HCT116 (cell line): ENCODE measurements around the gene DNAAF6. TPM values are rescaled to one million over a fixed set of nuclear protein-coding genes. Genes with fewer than 3 reads are reported as not detected.

Source experiments
- ATAC-seq: fragments of 200-7000 bp; cut with Tn5 transposase; 2 replicates; pipeline ENCODE4 v1.9.1; 2020; ENCODE audit warnings: mild to moderate bottlenecking, moderate library complexity
- BruUV-seq: library from RNA; stranded (reverse); fragments of 400-500 nt; replicated peaks from 2 replicates; lab custom pipeline; 2021; lab: Mats Ljungman, UMichigan
- CTCF ChIA-PET: fragments of 300-600 bp; sonication (Branson Sonifier 250); formaldehyde crosslinking; loops from one replicate; lab custom pipeline; 2021; ENCODE audit warnings: antibody characterized with exemption; lab: Charles Lee
- POLR2A ChIA-PET: fragments of 300-600, 350-600 bp; sonication (Branson Sonifier 250); formaldehyde crosslinking; loops from one replicate; lab custom pipeline; 2021; ENCODE audit warnings: antibody characterized with exemption; lab: Charles Lee
- RAD21 ChIA-PET, 2 experiments: fragments of 300-600 bp; sonication (Branson Sonifier 250); formaldehyde crosslinking; loops; one replicate each; lab custom pipeline; 2023; ENCODE audit warnings: low total read pairs in 2 of 2; ENCODE audit not compliant: uncharacterized antibody in 2 of 2, unreplicated experiment in 2 of 2, low non-redundant PET in 1 of 2; lab: Charles Lee
- DNase-seq: peaks from one replicate; pipeline ENCODE4 v3.0.0-alpha.2; 2010; ENCODE audit warnings: low read depth, low spot score
- H2AFZ ChIP-seq: fragments of 200-600 bp; shearing (Covaris generic), sonication (generic); 2 replicates; pipeline ENCODE4 v1.6.1; 2017; ENCODE audit warnings: low read depth, mixed run types, mixed read lengths, antibody characterized with exemption, low read length; ENCODE audit not compliant: poor library complexity, severe bottlenecking
- H3K27ac ChIP-seq: 2 replicates; pipeline ENCODE4 v1.5.1; 2012; ENCODE audit warnings: low read depth, low read length
- H3K27me3 ChIP-seq: fragments of 200-600 bp; sonication (generic); 2 replicates; pipeline ENCODE4 v1.6.1; 2016; ENCODE audit warnings: mixed run types, low read length, mixed read lengths; ENCODE audit not compliant: insufficient read depth
- H3K36me3 ChIP-seq, 2 experiments: fragments of 200-500 bp in 1 of 2; fragments of 200-600 bp in 1 of 2; sonication (Bioruptor generic) in 1 of 2; sonication (generic) in 1 of 2; 2 replicates each; pipeline versions ENCODE4 v1.5.1 to v1.6.1; 2014 to 2016; ENCODE audit warnings: low read length in 2 of 2, inconsistent platforms in 1 of 2, mixed read lengths in 1 of 2, mixed run types in 1 of 2; ENCODE audit not compliant: insufficient read depth in 2 of 2, control insufficient read depth in 1 of 2
- H3K4me1 ChIP-seq, 2 experiments: fragments of 200-600 bp in 1 of 2; sonication (generic) in 1 of 2; 2 replicates each; pipeline versions ENCODE4 v1.5.1 to v1.6.1; 2012 to 2017; ENCODE audit warnings: low read length in 2 of 2, inconsistent platforms in 1 of 2, mild to moderate bottlenecking in 1 of 2, mixed read lengths in 1 of 2, mixed run types in 1 of 2, moderate library complexity in 1 of 2; ENCODE audit not compliant: insufficient read depth in 2 of 2, control insufficient read depth in 1 of 2
- H3K4me2 ChIP-seq: fragments of 200-600 bp; sonication (generic); 2 replicates; pipeline ENCODE4 v1.6.1; 2017; ENCODE audit warnings: mixed run types, low read length, mixed read lengths
- H3K4me3 ChIP-seq, 2 experiments: fragments of 200-600 bp in 1 of 2; sonication (generic) in 1 of 2; replicated peaks in 1 of 2; 2 replicates each; pipeline ENCODE4 v1.5.1; 2011 to 2016; ENCODE audit warnings: low read length in 2 of 2, control low read depth in 1 of 2, low read depth in 1 of 2, mild to moderate bottlenecking in 1 of 2, mixed read lengths in 1 of 2, mixed run types in 1 of 2
- H3K79me2 ChIP-seq: fragments of 200-600 bp; sonication (generic); 2 replicates; pipeline ENCODE4 v1.6.1; 2017; ENCODE audit warnings: mild to moderate bottlenecking, mixed run types, low read length, moderate library complexity, mixed read lengths; ENCODE audit not compliant: insufficient read depth
- H3K9ac ChIP-seq: fragments of 200-600 bp; sonication (generic); 2 replicates; pipeline ENCODE4 v1.6.1; 2016; ENCODE audit warnings: low read length, mixed read lengths
- H3K9me2 ChIP-seq: fragments of 200-600 bp; sonication (generic), shearing (Covaris generic); 2 replicates; pipeline ENCODE4 v1.6.1; 2017; ENCODE audit warnings: mixed run types, mild to moderate bottlenecking, moderate library complexity; ENCODE audit not compliant: insufficient read depth
- H3K9me3 ChIP-seq, 2 experiments: fragments of 200-500 bp in 1 of 2; fragments of 200-600 bp in 1 of 2; sonication (Bioruptor generic) in 1 of 2; sonication (generic) in 1 of 2; 2 replicates each; pipeline ENCODE4 v1.6.1; 2014 to 2017; ENCODE audit warnings: low read length in 2 of 2, mixed read lengths in 2 of 2, inconsistent platforms in 1 of 2, low read depth in 1 of 2, mild to moderate bottlenecking in 1 of 2, mixed run types in 1 of 2, moderate library complexity in 1 of 2; ENCODE audit not compliant: control insufficient read depth in 1 of 2, insufficient read depth in 1 of 2
- H4K20me1 ChIP-seq: fragments of 200-600 bp; sonication (generic), shearing (Covaris generic); 2 replicates; pipeline ENCODE4 v1.6.1; 2017; ENCODE audit warnings: mixed run types, mild to moderate bottlenecking, moderate library complexity; ENCODE audit not compliant: insufficient read depth
- CTCF ChIP-seq, 3 experiments: fragments of 200-600 bp in 1 of 3; sonication (generic) in 1 of 3; IDR thresholded peaks in 2 of 3; conservative IDR thresholded peaks in 1 of 3; 2 replicates each; pipeline ENCODE4 v1.5.1; 2012 to 2017; ENCODE audit warnings: low read depth in 2 of 3, low read length in 2 of 3, antibody characterized with exemption in 1 of 3, borderline replicate concordance in 1 of 3, control low read depth in 1 of 3, mild to moderate bottlenecking in 1 of 3, mixed read lengths in 1 of 3, mixed run types in 1 of 3, moderate library complexity in 1 of 3; ENCODE audit not compliant: insufficient read depth in 1 of 3
- EZH2 ChIP-seq: fragments of 200-600 bp; sonication (generic); IDR thresholded peaks from 2 replicates; pipeline ENCODE4 v1.6.1; 2017; ENCODE audit warnings: antibody characterized with exemption, mixed run types
- EZH2phosphoT487 ChIP-seq: fragments of 200-600 bp; IDR thresholded peaks from 2 replicates; pipeline ENCODE4 v1.6.1; 2018; ENCODE audit warnings: antibody characterized with exemption, borderline replicate concordance
- FOSL1 ChIP-seq: IDR thresholded peaks from 2 replicates; pipeline ENCODE4 v1.6.1; 2012; ENCODE audit warnings: low read depth
- JUND ChIP-seq: IDR thresholded peaks from 2 replicates; pipeline ENCODE4 v1.6.1; 2012
- POLR2A ChIP-seq: IDR thresholded peaks from 2 replicates; pipeline ENCODE4 v1.7.0; 2011; ENCODE audit warnings: borderline replicate concordance; ENCODE audit not compliant: insufficient read depth, insufficient read length; ENCODE audit errors: extremely low read depth
- RAD21 ChIP-seq: IDR thresholded peaks from 2 replicates; pipeline ENCODE4 v1.6.1; 2012; ENCODE audit warnings: low read depth, mild to moderate bottlenecking
- REST ChIP-seq: IDR thresholded peaks from 2 replicates; pipeline ENCODE4 v1.6.1; 2012; ENCODE audit warnings: low read depth
- SP1 ChIP-seq: IDR thresholded peaks from 2 replicates; pipeline ENCODE4 v1.6.1; 2012; ENCODE audit warnings: low read depth
- ZBTB33 ChIP-seq: IDR thresholded peaks from 2 replicates; pipeline ENCODE4 v1.6.1; 2011; ENCODE audit warnings: mild to moderate bottlenecking, low read length, moderate library complexity; ENCODE audit not compliant: insufficient replicate concordance; ENCODE audit errors: extremely low read depth
- intact Hi-C: fragments of 100-400 bp; cut with micrococcal nuclease; formaldehyde crosslinking; loops from 2 replicates; pipeline ENCODE4 v1.10.0; 2022
- total RNA-seq: library from RNA; stranded (reverse); gene quantifications from one replicate; pipeline ENCODE4 v1.2.1, GENCODE V29; 2021; ENCODE audit not compliant: unreplicated experiment

Gene DNAAF6
- total RNA-seq, 1 experiment from 2014 or later = not detected

- ChIA-PET RAD21 (no interaction called here), CTCF (no interaction called here)
Observed at GRCh38 chrX:107228486-107228819, 22.0 kb downstream of the DNAAF6 start.

More at GRCh38 chrX:107228486-107228819, 22.0 kb downstream of the DNAAF6 start:
- TF ChIP-seq EZH2 = no peak
- no peak for TF ChIP-seq SP1
- TF ChIP-seq RAD21 = no peak
- TF ChIP-seq EZH2phosphoT487 = no peak
- no peak for TF ChIP-seq FOSL1
- no peak for TF ChIP-seq POLR2A
- TF ChIP-seq JUND = no peak
- TF ChIP-seq REST = no peak
- no peak for TF ChIP-seq ZBTB33
- TF ChIP-seq CTCF (IDR thresholded peaks at IDR 0.05 in 2 of 3, conservative IDR thresholded peaks at IDR 0.05 in 1 of 3; ENCODE audit: borderline replicate concordance in 1 of 3, insufficient read depth in 1 of 3, low read depth in 2 of 3, low read length in 2 of 3) = no peak
- DNase-seq (no peak), ATAC-seq (no peak)
- no peak overlapping the region for H3K27ac ChIP-seq
- H3K4me2 ChIP-seq = no peak overlapping the region
- no peaks in the 10 kb centered on the region for H4K20me1 ChIP-seq
- POLR2A ChIA-PET = no interaction called here
- H3K36me3 ChIP-seq = no peaks in the 10 kb centered on the region
- H3K9ac ChIP-seq = no peak overlapping the region
- no peaks in the 10 kb centered on the region for H3K79me2 ChIP-seq
- intact Hi-C loops = no loop called here
- no peaks in the 10 kb centered on the region for H3K9me3 ChIP-seq
- no peak overlapping the region for H2AFZ ChIP-seq
- no TSS peak for BruUV-seq
- no peaks in the 10 kb centered on the region for H3K9me2 ChIP-seq
- no peaks in the 10 kb centered on the region for H3K27me3 ChIP-seq
- H3K4me3 ChIP-seq = no peak overlapping the region
- no peaks in the 10 kb centered on the region for H3K4me1 ChIP-seq
